ENCODE results near the gene MEDAG. TPM values are rescaled to one million over a fixed set of nuclear protein-coding genes. Genes with fewer than 3 reads are reported as not detected.
A peak's percentile ranks its signal among the peaks of the same experiment; 100 is the strongest.

The MEDAG gene
- total RNA-seq (2022), result 1.6 and 2.3 TPM in 2 replicates
- percentile 28 among the genes with signal in this experiment for Bru-seq, nascent RNA
- BruChase-seq, experiment 1, labeled RNA remaining after a 6-hour chase, result percentile 24 among the genes with signal in this experiment
- BruChase-seq, experiment 2, labeled RNA remaining after a 2-hour chase, result percentile 20 among the genes with signal in this experiment
- long read RNA-seq, partial matches to known transcripts, result 0 of 3 reads
- long read RNA-seq, other reads (novel, unspliced or antisense), result 1 of 3 reads

GRCh38 chr13:30905932-30906383 lies at the start of gene MEDAG:
TSS of gene MEDAG (plus strand) at chr13:30906271. CDS start at chr13:30906516, 245 bp downstream.
- Mint-ChIP-seq H3K4me1 (ENCODE audit: low read depth, unreplicated experiment) (peaks cover 7% of the 10 kb centered on the region), H3K4me3 (ENCODE audit: low read depth, unreplicated experiment) (peak within 1 kb of the TSS; percentile 64), H3K9me3 (ENCODE audit: low read depth, unreplicated experiment) (no peaks in the 10 kb centered on the region), H3K27me3 (ENCODE audit: unreplicated experiment) (peaks cover 40% of the 10 kb centered on the region), H3K27ac (ENCODE audit: unreplicated experiment) (no peak within 1 kb of the TSS), H3K36me3 (ENCODE audit: insufficient read depth, unreplicated experiment) (peaks cover 8% of the 10 kb centered on the region)
- CTCF ChIA-PET, result interaction anchor here (0.6 kb wide), 1 partner anchor 425 kb away, joined by 3 read pairs; no protein-coding TSS in a partner anchor
- BruUV-seq (replicated peaks), result no TSS peak
- intact Hi-C loops (cut with micrococcal nuclease; ENCODE audit: unreplicated experiment), result no loop called here
- no peak for DNase-seq
- TF ChIP-seq, protein P1, sequence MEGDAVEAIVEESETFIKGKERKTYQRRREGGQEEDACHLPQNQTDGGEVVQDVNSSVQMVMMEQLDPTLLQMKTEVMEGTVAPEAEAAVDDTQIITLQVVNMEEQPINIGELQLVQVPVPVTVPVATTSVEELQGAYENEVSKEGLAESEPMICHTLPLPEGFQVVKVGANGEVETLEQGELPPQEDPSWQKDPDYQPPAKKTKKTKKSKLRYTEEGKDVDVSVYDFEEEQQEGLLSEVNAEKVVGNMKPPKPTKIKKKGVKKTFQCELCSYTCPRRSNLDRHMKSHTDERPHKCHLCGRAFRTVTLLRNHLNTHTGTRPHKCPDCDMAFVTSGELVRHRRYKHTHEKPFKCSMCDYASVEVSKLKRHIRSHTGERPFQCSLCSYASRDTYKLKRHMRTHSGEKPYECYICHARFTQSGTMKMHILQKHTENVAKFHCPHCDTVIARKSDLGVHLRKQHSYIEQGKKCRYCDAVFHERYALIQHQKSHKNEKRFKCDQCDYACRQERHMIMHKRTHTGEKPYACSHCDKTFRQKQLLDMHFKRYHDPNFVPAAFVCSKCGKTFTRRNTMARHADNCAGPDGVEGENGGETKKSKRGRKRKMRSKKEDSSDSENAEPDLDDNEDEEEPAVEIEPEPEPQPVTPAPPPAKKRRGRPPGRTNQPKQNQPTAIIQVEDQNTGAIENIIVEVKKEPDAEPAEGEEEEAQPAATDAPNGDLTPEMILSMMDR (IDR thresholded peaks at IDR 0.05; ENCODE audit: unreplicated experiment), result no peak

DNA sequence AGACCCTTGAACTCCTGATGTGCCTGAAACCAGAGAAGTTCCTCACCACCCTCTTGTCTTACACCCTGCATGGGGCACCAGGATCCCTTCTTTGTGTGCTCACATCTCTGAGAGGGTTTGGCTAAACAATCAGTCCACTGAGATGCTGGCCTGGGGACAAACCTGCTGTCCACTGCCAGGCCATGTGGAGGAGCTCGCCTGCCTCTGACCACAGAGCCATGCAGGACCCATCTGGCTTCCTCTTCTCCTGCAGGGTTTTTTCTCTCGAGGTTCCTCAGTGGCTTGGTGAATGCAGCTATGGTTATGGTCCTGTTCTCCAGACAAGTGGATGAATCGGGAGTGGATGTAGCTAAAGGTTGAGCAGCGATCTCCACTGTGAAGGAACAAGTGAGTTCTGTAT lies 49.1 kb upstream of the MEDAG start:
- no peaks in the 10 kb centered on the region for H3K27me3 Mint-ChIP-seq (ENCODE audit: unreplicated experiment)
- TF ChIP-seq, protein P1 (IDR thresholded peaks at IDR 0.05; ENCODE audit: unreplicated experiment), result no peak
- no peaks in the 10 kb centered on the region for H3K9me3 Mint-ChIP-seq (ENCODE audit: low read depth, unreplicated experiment)
- no peak overlapping the region for H3K27ac Mint-ChIP-seq (ENCODE audit: unreplicated experiment)
- DNase-seq, result no peak
- H3K36me3 Mint-ChIP-seq (ENCODE audit: insufficient read depth, unreplicated experiment), result no peaks in the 10 kb centered on the region
- no TSS peak for BruUV-seq (replicated peaks)
- no peak overlapping the region for H3K4me3 Mint-ChIP-seq (ENCODE audit: low read depth, unreplicated experiment)
- intact Hi-C loops (cut with micrococcal nuclease; ENCODE audit: unreplicated experiment), result no loop called here
- CTCF ChIA-PET, result no interaction called here
- peaks cover 10% of the 10 kb centered on the region for H3K4me1 Mint-ChIP-seq (ENCODE audit: low read depth, unreplicated experiment)

DNA sequence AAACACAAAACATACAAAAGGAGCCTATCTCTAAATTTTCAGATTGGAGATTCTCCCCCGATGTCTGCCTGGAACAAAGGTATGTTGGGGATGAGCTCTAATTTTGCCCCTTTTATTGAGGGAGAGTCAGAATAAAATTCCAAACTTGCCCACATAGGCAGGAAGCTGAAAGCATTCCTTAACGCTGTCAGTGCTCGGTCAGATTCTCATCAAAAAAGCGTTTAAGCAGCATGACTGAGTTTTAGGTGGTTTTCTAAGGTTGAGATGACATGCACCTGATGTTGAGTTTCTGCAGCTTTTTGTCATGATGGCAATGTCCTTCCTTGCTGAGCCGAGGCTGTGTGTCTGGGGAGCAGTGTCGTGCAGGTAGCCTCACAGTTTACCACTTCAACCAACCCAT lies 48.4 kb upstream of the MEDAG start:
- no peak for DNase-seq
- Mint-ChIP-seq H3K4me3 (ENCODE audit: low read depth, unreplicated experiment) (no peak overlapping the region), H3K4me1 (ENCODE audit: low read depth, unreplicated experiment) (peaks cover 10% of the 10 kb centered on the region), H3K27ac (ENCODE audit: unreplicated experiment) (no peak overlapping the region), H3K36me3 (ENCODE audit: insufficient read depth, unreplicated experiment) (no peaks in the 10 kb centered on the region), H3K9me3 (ENCODE audit: low read depth, unreplicated experiment) (no peaks in the 10 kb centered on the region), H3K27me3 (ENCODE audit: unreplicated experiment) (no peaks in the 10 kb centered on the region)
- no TSS peak for BruUV-seq (replicated peaks)
- CTCF ChIA-PET, result no interaction called here
- TF ChIP-seq, protein P1 (IDR thresholded peaks at IDR 0.05; ENCODE audit: unreplicated experiment), result no peak
- intact Hi-C loops (cut with micrococcal nuclease; ENCODE audit: unreplicated experiment), result no loop called here

DNA sequence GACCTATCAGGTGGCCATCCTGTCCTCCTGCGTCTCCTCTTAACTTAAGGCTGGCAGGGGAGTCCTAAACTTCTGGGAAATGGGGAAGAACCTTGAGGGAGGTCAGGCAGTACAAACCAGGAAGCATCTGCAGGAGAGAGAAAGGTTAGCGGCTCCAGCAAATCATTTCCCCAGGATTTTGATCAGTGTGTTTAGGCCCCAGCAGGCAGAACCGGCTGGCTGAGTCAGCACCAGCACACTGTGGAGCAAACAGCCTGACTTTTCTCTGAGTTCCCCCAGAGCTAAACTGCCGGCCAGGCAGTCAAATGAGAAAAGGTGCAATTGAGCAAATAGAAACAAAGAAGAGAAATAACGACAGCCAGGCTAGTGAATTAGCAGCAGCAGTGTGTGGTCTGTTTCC lies 46.7 kb upstream of the MEDAG start:
- no peak overlapping the region for H3K4me3 Mint-ChIP-seq (ENCODE audit: low read depth, unreplicated experiment)
- no peaks in the 10 kb centered on the region for H3K36me3 Mint-ChIP-seq (ENCODE audit: insufficient read depth, unreplicated experiment)
- CTCF ChIA-PET, result no interaction called here
- no peaks in the 10 kb centered on the region for H3K27me3 Mint-ChIP-seq (ENCODE audit: unreplicated experiment)
- no peak for DNase-seq
- H3K27ac Mint-ChIP-seq (ENCODE audit: unreplicated experiment), result no peak overlapping the region
- no TSS peak for BruUV-seq (replicated peaks)
- intact Hi-C loops (cut with micrococcal nuclease; ENCODE audit: unreplicated experiment), result no loop called here
- H3K9me3 Mint-ChIP-seq (ENCODE audit: low read depth, unreplicated experiment), result no peaks in the 10 kb centered on the region
- TF ChIP-seq, protein P1 (IDR thresholded peaks at IDR 0.05; ENCODE audit: unreplicated experiment), result no peak
- H3K4me1 Mint-ChIP-seq (ENCODE audit: low read depth, unreplicated experiment), result peaks cover 16% of the 10 kb centered on the region
